ENCODE measurements around the gene GSTK1.

GSTK1 gene

DNA sequence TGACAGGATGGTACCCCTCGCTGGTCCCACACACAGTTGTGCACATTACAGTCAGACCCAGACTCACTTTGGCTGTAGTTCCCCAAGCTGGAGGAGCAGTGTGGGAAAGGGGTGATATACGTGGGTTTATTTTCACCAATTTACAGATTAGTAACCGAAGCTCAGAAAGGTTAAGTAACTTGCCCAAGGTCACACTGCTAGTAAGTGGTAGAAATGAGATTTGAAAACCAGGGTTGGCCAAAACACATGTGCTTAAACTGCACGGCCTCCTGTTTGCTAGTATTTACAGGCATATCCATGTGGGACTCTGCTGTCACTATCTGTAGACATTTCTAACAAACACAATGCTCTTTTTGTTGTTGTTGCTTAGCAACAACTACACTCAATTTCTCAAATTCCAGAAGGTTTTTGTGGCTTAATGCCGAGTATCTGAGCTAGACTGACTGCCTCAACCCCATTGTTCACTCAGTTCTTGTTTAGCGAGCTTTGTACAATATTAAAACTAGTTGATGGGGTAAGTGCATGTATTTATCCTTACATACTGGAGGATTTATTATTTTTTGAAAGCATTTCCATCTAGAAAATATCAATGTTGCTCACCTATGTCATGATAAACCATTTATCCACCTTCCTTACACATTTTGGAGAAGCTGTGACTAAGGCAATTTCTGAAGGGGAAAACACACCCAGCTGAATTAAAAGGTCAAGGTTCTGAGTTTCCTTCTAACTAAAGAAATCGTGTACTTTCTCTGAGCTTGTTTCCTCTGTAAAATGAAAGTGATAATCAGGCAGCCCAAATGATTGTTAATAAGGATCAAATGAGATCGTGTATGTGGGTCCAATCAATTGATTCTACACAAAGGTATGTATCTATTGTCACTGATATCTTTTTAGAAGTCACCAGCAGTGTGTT, 16.2 kb downstream of the GSTK1 start:
- Histone ChIP-seq H3K27ac (ENCODE audit: low read depth, low read length) (no peak overlapping the region), H3K9me3 (ENCODE audit: control insufficient read depth, insufficient read depth, low read length) (no peaks in the 10 kb centered on the region), H3K4me1 (ENCODE audit: control insufficient read depth, low read length) (peaks cover 27% of the 10 kb centered on the region), H3F3A (ENCODE audit: control insufficient read depth, insufficient read depth) (0 out of 2 replicates have a peak, but pooled peaks cover 5% of the 10 kb centered on the region), H3K27me3 (ENCODE audit: control insufficient read depth, low read length) (no peaks in the 10 kb centered on the region), H3K9me2 (replicated peaks; ENCODE audit: control insufficient read depth, low read length) (no peaks in the 10 kb centered on the region), H3K36me3 (ENCODE audit: control insufficient read depth, low read length) (no peaks in the 10 kb centered on the region), H3K4me2 (ENCODE audit: low read length) (0 out of 2 replicates have a peak overlapping the region, but pooled peaks have one; percentile 2), H4K20me1 (ENCODE audit: control insufficient read depth, insufficient read depth, low read depth, low read length) (no peaks in the 10 kb centered on the region), H3K4me3 (ENCODE audit: low read length) (no peak overlapping the region), H3K79me2 (ENCODE audit: control insufficient read depth, low read length) (no peaks in the 10 kb centered on the region)
- no peak for TF ChIP-seq EZH2phosphoT487 (IDR thresholded peaks at IDR 0.05; ENCODE audit: borderline replicate concordance, low read length)
- TF ChIP-seq, protein P1, sequence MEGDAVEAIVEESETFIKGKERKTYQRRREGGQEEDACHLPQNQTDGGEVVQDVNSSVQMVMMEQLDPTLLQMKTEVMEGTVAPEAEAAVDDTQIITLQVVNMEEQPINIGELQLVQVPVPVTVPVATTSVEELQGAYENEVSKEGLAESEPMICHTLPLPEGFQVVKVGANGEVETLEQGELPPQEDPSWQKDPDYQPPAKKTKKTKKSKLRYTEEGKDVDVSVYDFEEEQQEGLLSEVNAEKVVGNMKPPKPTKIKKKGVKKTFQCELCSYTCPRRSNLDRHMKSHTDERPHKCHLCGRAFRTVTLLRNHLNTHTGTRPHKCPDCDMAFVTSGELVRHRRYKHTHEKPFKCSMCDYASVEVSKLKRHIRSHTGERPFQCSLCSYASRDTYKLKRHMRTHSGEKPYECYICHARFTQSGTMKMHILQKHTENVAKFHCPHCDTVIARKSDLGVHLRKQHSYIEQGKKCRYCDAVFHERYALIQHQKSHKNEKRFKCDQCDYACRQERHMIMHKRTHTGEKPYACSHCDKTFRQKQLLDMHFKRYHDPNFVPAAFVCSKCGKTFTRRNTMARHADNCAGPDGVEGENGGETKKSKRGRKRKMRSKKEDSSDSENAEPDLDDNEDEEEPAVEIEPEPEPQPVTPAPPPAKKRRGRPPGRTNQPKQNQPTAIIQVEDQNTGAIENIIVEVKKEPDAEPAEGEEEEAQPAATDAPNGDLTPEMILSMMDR (IDR thresholded peaks at IDR 0.05; ENCODE audit: low read depth, low read length, poor library complexity, severe bottlenecking): no peak

DNA sequence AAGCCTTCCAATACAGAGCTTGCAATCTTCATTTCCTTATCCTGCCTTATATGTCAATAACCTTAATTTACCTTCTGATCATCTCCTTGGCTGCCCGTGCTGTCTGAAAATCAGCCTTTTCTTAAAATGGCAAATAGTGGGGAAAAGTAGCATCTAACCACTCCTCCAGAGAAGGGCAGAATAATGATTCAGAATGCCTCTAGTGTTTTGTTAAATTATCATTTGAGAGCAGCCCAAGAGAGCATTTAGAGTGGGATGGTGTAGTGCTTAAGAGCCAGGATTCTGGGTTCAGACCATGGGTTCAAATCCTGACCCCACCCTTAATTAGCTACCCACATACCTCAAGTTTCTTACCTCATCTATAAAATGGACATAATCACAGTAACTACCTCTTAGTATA, 16.9 kb downstream of the GSTK1 start:
- Histone ChIP-seq H4K20me1 (ENCODE audit: control insufficient read depth, insufficient read depth, low read depth, low read length) (no peaks in the 10 kb centered on the region), H3F3A (ENCODE audit: control insufficient read depth, insufficient read depth) (0 out of 2 replicates have a peak, but pooled peaks cover 5% of the 10 kb centered on the region), H3K4me1 (ENCODE audit: control insufficient read depth, low read length) (peaks cover 30% of the 10 kb centered on the region), H3K9me3 (ENCODE audit: control insufficient read depth, insufficient read depth, low read length) (no peaks in the 10 kb centered on the region), H3K36me3 (ENCODE audit: control insufficient read depth, low read length) (no peaks in the 10 kb centered on the region), H3K9me2 (replicated peaks; ENCODE audit: control insufficient read depth, low read length) (no peaks in the 10 kb centered on the region), H3K27me3 (ENCODE audit: control insufficient read depth, low read length) (no peaks in the 10 kb centered on the region), H3K27ac (ENCODE audit: low read depth, low read length) (no peak overlapping the region), H3K79me2 (ENCODE audit: control insufficient read depth, low read length) (no peaks in the 10 kb centered on the region), H3K4me2 (ENCODE audit: low read length) (0 out of 2 replicates have a peak overlapping the region, but pooled peaks have one; percentile 2), H3K4me3 (ENCODE audit: low read length) (no peak overlapping the region)
- TF ChIP-seq, protein P1 (IDR thresholded peaks at IDR 0.05; ENCODE audit: low read depth, low read length, poor library complexity, severe bottlenecking): no peak
- no peak for TF ChIP-seq EZH2phosphoT487 (IDR thresholded peaks at IDR 0.05; ENCODE audit: borderline replicate concordance, low read length)

DNA sequence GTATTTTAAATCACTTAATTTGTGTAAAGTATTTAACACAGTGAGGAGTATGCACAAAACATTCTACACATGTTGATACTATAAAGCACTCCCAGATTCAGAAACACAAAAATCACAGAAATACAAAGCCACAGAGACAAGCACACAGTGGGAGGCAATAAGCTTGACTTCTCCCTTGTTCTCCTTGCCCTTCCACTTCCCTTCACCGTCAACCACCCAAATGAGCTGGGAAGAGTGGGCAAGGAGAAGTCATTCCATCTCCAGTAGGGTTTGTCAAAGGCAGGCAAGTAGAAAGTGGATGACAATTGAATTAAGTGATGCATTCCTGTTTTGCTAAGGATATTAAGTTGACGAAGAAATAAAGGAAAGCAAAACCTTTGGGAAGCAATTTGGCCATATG, 17.3 kb downstream of the GSTK1 start:
- Histone ChIP-seq H3K9me2 (replicated peaks; ENCODE audit: control insufficient read depth, low read length) (no peaks in the 10 kb centered on the region), H3K9me3 (ENCODE audit: control insufficient read depth, insufficient read depth, low read length) (no peaks in the 10 kb centered on the region), H4K20me1 (ENCODE audit: control insufficient read depth, insufficient read depth, low read depth, low read length) (no peaks in the 10 kb centered on the region), H3K4me3 (ENCODE audit: low read length) (no peak overlapping the region), H3K36me3 (ENCODE audit: control insufficient read depth, low read length) (no peaks in the 10 kb centered on the region), H3K4me2 (ENCODE audit: low read length) (no peak overlapping the region), H3K79me2 (ENCODE audit: control insufficient read depth, low read length) (no peaks in the 10 kb centered on the region), H3K27me3 (ENCODE audit: control insufficient read depth, low read length) (no peaks in the 10 kb centered on the region), H3K4me1 (ENCODE audit: control insufficient read depth, low read length) (peaks cover 30% of the 10 kb centered on the region), H3K27ac (ENCODE audit: low read depth, low read length) (no peak overlapping the region), H3F3A (ENCODE audit: control insufficient read depth, insufficient read depth) (0 out of 2 replicates have a peak, but pooled peaks cover 5% of the 10 kb centered on the region)
- TF ChIP-seq, protein P1 (IDR thresholded peaks at IDR 0.05; ENCODE audit: low read depth, low read length, poor library complexity, severe bottlenecking): no peak
- TF ChIP-seq EZH2phosphoT487 (IDR thresholded peaks at IDR 0.05; ENCODE audit: borderline replicate concordance, low read length): no peak
